ENCODE data around the gene SHISA7. TPM values are rescaled to one million over a fixed set of nuclear protein-coding genes. Genes with fewer than 3 reads are reported as not detected.

SHISA7 gene
- total and polyA plus RNA-seq, 7 donors, result 0.04 to 0.41 (median 0.32) TPM; not detected in 3

GRCh38 chr19:55384920-55385723, 58.0 kb downstream of the SHISA7 start:
- peaks cover 0 to 59% (median 52%) of the 10 kb centered on the region in 4 donors for H3K4me1 ChIP-seq
- peaks cover 15 to 28% (median 17%) of the 10 kb centered on the region in 4 donors for H3K36me3 ChIP-seq
- H3K4me3 ChIP-seq, result peak overlapping the region; percentile 39 to 95 (median 83)
- no peaks in the 10 kb centered on the region for H3K9me3 ChIP-seq
- intact Hi-C loops (cut with DNase I), result loop anchor here (1.0 to 5.0 kb wide), 4 partner anchors 22 to 1518 kb away; partner anchors contain the start of genes BRSK1, HSPBP1, MYADM and UBE2S
- peak overlapping the region; percentile 94 to 97 (median 96) for H3K27ac ChIP-seq
- peak; percentile 99 for DNase-seq
- peak in 1 of 2 donors; percentile 35 for TF ChIP-seq POLR2A (IDR thresholded peaks at IDR 0.05)
- peak in 3 of 4 donors; percentile 2 to 41 (median 9) for TF ChIP-seq POLR2AphosphoS5 (IDR thresholded peaks at IDR 0.05)
- TF ChIP-seq, protein P1, sequence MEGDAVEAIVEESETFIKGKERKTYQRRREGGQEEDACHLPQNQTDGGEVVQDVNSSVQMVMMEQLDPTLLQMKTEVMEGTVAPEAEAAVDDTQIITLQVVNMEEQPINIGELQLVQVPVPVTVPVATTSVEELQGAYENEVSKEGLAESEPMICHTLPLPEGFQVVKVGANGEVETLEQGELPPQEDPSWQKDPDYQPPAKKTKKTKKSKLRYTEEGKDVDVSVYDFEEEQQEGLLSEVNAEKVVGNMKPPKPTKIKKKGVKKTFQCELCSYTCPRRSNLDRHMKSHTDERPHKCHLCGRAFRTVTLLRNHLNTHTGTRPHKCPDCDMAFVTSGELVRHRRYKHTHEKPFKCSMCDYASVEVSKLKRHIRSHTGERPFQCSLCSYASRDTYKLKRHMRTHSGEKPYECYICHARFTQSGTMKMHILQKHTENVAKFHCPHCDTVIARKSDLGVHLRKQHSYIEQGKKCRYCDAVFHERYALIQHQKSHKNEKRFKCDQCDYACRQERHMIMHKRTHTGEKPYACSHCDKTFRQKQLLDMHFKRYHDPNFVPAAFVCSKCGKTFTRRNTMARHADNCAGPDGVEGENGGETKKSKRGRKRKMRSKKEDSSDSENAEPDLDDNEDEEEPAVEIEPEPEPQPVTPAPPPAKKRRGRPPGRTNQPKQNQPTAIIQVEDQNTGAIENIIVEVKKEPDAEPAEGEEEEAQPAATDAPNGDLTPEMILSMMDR (IDR thresholded peaks at IDR 0.05), result no peak
- WGBS, 2 donors, result 2 to 4% methylated on average over 34 of the region's 34 CpGs
- H3K27me3 ChIP-seq, result no peaks in the 10 kb centered on the region

DNA sequence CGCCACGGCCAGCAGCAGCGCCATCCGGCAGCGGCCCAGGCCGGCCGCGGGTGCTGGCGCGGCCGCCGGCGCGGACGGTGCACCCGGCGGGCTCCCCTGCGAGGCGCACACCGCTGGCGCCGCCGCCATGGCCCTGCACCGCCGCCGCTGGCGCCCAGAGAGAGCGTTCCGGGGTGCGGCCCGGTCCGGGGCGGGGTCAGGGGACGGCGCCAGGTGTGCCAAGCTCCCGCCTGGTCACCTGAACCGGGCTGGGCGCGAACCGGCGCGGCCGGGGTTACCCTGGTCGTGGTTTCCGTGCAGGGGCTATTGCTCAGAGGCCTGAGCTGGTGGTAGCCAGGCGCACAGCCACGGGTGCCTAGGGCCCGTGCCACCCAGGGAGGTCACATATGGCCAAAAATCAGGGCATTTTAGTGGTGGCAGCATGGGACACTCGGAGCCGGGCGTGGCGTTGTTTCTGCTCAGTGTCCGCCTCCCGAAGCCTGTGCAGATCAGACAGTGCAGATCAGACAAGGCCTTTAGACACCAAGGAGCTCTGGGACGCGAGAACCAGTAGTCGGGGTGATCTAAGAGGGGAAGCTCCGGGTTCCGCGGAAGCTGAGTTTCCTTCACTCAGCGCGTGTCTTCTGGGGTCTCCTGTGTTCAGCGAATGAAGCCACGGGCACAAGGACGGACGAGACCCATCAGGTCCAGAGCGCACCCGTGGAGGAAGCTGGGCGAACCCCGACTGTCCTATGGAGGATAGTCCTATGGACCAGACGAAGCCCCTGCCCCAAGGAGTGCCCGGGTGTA, 58.8 kb downstream of the SHISA7 start, which contains the start of gene TMEM238:
TMEM238 (minus strand) TSS at position 162 of the 789 bp plus-strand sequence; CDS start at position 129, 33 bp downstream.
- H3K4me1 ChIP-seq, result peaks cover 0 to 53% (median 46%) of the 10 kb centered on the region in 4 donors
- peak within 1 kb of the TSS; percentile 39 to 95 (median 83) for H3K4me3 ChIP-seq
- peaks cover 15 to 20% (median 17%) of the 10 kb centered on the region in 4 donors for H3K36me3 ChIP-seq
- H3K27me3 ChIP-seq, result no peaks in the 10 kb centered on the region
- H3K9me3 ChIP-seq, result no peaks in the 10 kb centered on the region
- peak within 1 kb of the TSS; percentile 94 to 97 (median 96) for H3K27ac ChIP-seq
- TF ChIP-seq POLR2A (IDR thresholded peaks at IDR 0.05), result no peak
- no peak for TF ChIP-seq POLR2AphosphoS5 (IDR thresholded peaks at IDR 0.05)
- TF ChIP-seq EP300 (IDR thresholded peaks at IDR 0.05), result no peak
- TF ChIP-seq, protein P1 (IDR thresholded peaks at IDR 0.05), result no peak
- no peak for DNase-seq
- intact Hi-C loops (cut with DNase I), result no loop called here
- 5 to 9% methylated on average over 72 of the region's 72 CpGs for WGBS, 2 donors

DNA sequence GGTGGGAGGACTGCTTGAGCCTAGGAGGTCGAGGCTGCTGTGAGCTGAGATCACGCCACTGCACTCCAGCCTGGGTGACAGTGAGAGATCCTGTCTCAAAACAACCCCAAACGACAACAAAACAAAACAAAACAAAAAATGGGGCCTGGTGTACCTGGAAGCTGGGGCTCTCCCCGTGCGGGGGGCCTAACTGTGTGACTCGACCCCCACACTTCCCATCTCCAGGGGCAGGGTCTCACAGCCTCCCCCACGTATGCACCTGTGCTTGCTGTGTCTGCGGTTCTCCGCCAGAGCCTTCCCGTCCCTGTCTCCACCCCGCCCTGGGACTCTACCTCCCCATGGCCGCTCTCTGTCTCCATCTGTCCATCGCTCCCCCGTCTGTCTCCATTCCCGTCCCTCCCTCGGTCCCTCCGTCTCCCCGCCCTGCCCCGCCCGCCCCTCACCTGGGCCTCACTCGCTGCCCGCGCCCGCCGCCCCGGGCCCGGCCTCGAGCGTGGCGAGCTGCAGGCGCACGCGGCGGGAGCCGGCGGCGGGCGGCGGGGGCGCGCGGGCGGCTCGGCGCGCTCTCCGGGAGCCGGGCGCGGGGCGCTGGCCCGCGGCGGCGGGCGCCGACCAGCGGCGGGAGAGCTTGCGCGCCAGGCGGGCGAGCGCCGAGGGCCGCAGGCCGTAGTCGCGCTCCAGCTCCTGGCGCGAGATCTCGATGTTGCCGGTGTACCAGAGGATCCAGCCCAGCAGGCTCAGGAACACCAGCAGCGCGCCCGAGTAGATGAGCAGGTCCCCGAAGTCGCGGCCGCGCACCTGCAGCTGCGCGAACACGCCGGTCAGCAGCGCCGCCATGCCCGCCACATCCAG, 59.6 kb downstream of the SHISA7 start:
- Histone ChIP-seq H3K4me1 (peaks cover 0 to 44% (median 38%) of the 10 kb centered on the region in 4 donors), H3K27ac (peak overlapping the region; percentile 94 to 97 (median 96)), H3K9me3 (no peaks in the 10 kb centered on the region), H3K36me3 (peaks cover 12 to 14% (median 13%) of the 10 kb centered on the region in 4 donors), H3K4me3 (peak overlapping the region; percentile 27 to 95 (median 83)), H3K27me3 (no peaks in the 10 kb centered on the region)
- DNase-seq, result peak; percentile 83
- WGBS, 2 donors, result 3% methylated on average over 88 of the region's 88 CpGs
- TF ChIP-seq POLR2AphosphoS5 (IDR thresholded peaks at IDR 0.05), result peak in 2 of 4 donors; percentile 65 to 67
- no peak for TF ChIP-seq EP300 (IDR thresholded peaks at IDR 0.05)
- intact Hi-C loops (cut with DNase I), result loop anchor here (1.0 kb wide), 2 partner anchors 44 to 81 kb away; partner anchors contain the start of gene KMT5C

DNA sequence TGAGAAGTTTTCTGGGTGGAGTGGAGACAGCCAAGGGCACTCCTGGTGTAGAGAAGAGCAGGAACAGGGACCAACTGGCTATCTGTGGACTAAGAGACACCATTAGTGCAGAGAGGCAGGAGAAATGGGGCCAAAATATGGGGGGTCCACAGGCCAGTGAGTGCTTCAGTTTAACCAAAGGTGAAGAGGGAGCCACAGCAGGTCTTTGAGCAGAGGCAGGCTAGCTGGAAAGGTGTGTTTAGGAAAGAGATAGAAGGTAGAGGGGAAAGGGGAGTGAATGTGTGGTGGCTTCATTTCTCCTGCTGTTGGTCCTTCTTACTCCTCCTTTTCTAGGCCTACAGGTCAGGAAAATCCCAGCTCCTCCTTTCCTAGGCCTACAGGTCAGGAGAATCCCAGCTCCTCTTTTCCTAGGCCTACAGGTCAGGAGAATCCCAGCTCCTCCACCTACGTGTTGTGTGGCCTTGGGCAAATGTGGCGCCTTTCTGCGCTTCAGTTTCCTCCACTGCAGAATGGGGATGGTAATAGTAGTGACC, 60.5 kb downstream of the SHISA7 start:
- 96 to 97% methylated on average over 3 of the region's 3 CpGs for WGBS, 2 donors
- peaks cover 0 to 6% (median 4%) of the 10 kb centered on the region in 3 donors for H3K27me3 ChIP-seq
- no peaks in the 10 kb centered on the region for H3K9me3 ChIP-seq
- DNase-seq, result no peak
- no peak overlapping the region for H3K4me3 ChIP-seq
- no peak overlapping the region for H3K27ac ChIP-seq
- intact Hi-C loops (cut with DNase I), result loop anchor here (1.0 kb wide), 2 partner anchors 43 to 80 kb away; partner anchors contain the start of gene KMT5C
- peaks cover 3 to 4% (median 3%) of the 10 kb centered on the region in 4 donors for H3K36me3 ChIP-seq
- TF ChIP-seq POLR2A (IDR thresholded peaks at IDR 0.05) (no peak), EP300 (IDR thresholded peaks at IDR 0.05) (no peak), POLR2AphosphoS5 (IDR thresholded peaks at IDR 0.05) (no peak)
- TF ChIP-seq, protein P1 (IDR thresholded peaks at IDR 0.05), result no peak
- peaks cover 0 to 35% (median 31%) of the 10 kb centered on the region in 4 donors for H3K4me1 ChIP-seq
